HG02610 (cell line): ENCODE measurements around the gene CDH22.

Source experiments
- ATAC-seq: cut with Tn5 transposase; IDR thresholded peaks from one replicate; pipeline ENCODE4 v1.9.1; 2021; ENCODE audit warnings: mild to moderate bottlenecking, moderate library complexity; ENCODE audit not compliant: unreplicated experiment

The CDH22 gene

GRCh38 chr20:46219190-46219589 lies 89.1 kb downstream of the CDH22 start:
- ATAC-seq: no peak

DNA sequence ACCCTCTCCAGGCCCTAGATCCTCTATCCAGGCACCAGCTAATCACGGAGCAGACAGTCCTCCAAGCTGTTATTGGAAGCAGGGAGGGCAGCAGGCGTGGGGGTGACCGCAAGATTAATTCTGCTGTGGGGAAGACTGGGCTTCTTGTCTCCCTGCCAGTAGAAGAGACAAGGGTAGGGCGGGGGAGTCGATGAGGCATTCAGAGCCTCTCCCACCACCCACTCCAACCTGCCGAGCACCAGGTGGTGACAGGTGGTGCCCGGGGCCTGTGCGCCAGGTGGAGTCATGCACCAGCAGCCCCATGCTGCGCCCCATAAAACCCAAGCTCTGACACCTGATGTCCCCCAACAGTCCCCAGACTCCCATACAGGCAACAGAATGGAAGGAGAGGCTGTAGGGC lies 89.6 kb downstream of the CDH22 start:
- ATAC-seq: no peak

GRCh38 chr20:46217583-46217982 lies 90.7 kb downstream of the CDH22 start:
- ATAC-seq: no peak

GRCh38 chr20:46216770-46217464 lies 91.4 kb downstream of the CDH22 start:
- ATAC-seq: no peak

DNA sequence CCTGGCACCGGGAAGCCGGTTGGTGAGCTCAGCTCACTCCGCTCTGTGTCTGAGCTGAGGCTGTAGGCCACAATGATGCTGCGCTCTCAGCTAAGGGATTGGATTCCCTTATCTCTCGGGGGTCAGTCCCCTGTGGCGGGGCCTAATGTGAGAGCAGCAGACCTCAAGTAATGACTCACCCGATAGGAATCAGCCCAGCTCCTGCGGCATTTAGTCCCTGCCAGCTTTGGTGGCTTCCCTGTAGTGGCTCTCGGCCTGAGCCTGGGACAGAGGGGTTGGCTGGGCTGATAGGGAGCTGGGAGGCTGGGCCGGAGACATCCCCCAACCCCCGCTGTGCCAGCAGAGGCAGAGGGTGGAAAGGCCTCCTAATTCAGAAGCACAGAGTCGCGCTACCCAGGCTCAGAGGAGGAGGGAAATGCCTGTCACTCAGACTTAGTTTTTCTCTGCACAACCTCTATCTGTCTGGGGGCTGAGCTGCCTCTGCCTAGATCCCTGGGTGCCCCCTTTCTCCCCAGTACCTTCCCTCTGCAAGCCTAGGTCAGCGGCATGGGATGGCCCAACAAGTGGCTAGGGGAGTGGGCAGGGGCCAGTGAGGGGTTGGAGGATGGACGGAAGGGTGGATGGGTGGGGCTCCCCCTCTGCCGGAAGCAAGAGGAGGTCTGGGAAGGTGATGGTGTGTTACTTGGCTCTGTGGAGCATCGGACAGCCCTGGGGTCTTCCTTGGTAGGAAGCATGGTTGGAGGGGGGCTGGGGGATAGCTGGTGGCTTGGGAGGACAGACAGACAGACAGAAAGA lies 92.2 kb downstream of the CDH22 start:
- ATAC-seq: no peak

DNA sequence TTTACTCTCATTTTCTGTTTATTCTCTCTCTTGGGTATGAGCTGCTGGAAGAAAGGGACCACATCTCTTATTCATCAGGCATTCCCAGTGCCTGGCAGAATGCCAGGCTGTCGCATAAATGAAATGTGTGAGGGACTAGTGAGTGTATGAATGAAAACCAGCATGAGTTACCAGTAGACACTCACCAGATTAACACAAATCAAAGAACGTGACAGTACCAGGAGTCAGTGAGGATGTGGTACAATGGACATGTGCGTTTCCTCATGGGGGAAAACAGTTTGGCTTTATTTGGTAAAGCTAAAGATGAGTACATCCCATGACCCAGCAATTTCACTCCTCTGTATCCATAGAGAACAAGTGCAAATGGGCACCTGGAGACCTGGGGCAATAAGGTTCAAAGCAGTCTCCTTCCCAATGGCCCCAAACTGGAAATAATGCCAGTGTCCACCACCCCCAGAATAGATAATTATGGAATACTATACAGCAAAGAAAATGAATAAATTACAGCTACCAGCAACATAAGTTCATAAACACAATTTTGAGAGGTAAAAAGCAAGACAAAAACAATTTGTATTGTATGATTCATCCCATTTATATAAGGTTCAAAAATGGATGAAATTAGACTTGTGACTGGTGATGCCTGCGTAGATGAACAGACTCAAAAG lies 93.3 kb downstream of the CDH22 start:
- no peak for ATAC-seq

DNA sequence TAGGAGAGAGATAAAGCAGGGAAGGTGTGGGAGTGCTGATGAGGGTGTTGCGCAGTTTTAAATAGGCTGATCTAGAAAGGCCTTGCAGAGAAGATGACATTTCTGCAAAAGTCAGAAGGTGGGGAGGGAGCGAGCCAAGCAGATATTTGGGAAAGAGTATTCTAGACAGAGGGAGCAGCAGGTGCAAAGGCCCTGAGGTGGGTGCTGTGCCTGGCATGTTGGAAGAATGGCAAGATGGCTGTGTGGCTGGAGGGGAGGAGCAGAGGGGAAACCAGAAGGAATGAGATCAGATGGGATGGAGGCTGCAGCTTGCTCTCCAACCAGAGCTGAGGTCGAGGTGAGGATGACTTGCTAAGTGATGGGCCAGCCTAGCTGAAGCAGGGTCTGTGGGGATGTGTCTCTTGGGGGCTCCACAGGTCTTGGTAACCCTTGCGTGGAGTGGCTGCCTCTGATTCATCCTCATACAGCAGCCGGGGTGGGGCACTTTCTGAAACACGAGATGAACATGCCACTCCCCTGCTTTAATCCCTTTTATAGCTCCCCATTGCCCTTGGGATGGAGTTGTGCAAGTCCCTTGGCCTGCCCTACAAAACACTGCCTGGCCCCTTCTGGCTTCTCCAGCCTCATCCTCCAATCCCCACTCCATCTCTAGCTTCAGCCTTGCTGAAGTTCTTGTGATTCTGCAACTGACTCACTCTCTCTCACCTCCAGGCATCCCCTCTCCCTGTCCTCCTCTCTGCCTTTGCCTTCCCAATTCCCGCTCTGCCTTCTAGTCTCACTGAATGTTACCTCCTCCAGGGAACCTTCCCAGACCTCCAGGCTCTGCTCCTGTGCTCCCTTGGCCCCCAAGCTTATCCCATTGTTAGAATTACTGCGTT lies 94.1 kb downstream of the CDH22 start:
- no peak for ATAC-seq

DNA sequence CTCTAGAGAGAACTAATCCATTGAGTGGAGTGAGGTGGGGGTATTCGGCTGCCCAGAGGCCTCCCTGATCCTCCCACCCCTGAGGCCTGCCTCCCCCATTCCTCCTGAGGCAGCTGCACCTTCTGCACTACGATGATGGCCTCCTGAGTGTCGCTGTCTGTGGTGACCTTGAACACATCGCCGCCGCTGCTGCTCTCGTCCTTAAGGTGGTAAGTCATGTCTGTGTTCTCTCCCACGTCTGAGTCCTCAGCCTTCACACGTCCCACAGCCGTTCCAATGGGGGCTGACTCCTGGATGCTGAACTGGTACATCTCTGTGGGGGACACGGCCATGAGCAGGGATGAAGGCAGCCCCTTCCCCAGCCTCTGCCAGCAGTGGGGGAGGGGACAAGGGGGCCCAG lies 95.4 kb downstream of the CDH22 start:
- no peak for ATAC-seq

- no peak for ATAC-seq
Measured at GRCh38 chr20:46212252-46212651, 96.0 kb downstream of the CDH22 start.

DNA sequence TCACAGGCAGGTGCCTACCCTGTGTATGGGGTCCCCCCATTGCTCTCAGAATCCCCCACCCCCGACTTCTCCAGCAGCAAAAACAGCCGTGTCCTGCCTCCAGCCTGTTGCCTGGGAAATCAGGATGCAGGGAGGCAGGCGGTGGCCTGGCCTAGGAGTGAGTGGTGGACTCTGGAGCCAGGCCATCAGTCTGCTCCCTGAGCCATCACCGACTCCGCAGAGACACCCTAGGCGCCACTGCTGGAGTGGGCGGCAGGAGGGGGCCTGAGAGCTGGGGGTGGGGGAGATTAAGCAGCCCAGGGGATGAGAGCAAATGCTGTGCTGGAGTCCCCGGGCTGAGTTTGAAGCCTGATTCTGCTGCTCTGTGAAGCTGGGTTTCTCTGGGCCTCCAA lies 97.0 kb downstream of the CDH22 start:
- no peak for ATAC-seq

- no peak for ATAC-seq
Measured at GRCh38 chr20:46210672-46211330, 97.5 kb downstream of the CDH22 start.

GRCh38 chr20:46209930-46210671 lies 98.2 kb downstream of the CDH22 start:
- no peak for ATAC-seq

GRCh38 chr20:46207793-46208192 lies 100.5 kb downstream of the CDH22 start:
- ATAC-seq: no peak

- ATAC-seq: no peak
Measured at GRCh38 chr20:46206992-46207549, 101.2 kb downstream of the CDH22 start.

GRCh38 chr20:46206025-46206424 lies 102.3 kb downstream of the CDH22 start:
- ATAC-seq: no peak

GRCh38 chr20:46205349-46205748 lies 102.9 kb downstream of the CDH22 start:
- no peak for ATAC-seq

- no peak for ATAC-seq
Measured at GRCh38 chr20:46204594-46205186, 103.6 kb downstream of the CDH22 start.

DNA sequence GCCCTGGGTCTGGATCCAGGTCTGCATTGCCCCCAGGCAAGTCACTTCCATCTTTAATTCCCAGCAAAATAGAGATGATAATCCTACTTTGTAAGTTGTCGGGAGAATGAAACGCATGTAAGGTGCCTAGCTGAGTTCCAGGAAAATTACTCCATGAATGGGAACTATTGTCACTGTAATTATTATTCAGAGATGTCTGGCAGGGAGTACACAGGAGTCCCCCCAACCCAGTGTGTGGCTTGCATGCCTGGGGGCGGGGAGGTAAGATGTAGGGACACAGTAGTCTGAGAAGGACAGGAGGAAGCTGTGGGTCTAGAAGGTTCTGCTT lies 104.8 kb downstream of the CDH22 start:
- ATAC-seq: no peak
